Naive thymus-derived CD8-positive, alpha-beta T cell (primary cell): ENCODE data around the gene CYP2F1. TPM values are rescaled to one million over a fixed set of nuclear protein-coding genes. Genes with fewer than 3 reads are reported as not detected.

Experiments used
- ATAC-seq, 2 donors: fragments of 150-1000 bp; cut with Tn5 transposase in 1 of 2; sonication (Bioruptor Pico), chemical (Tn5 transposase) in 1 of 2; 1 replicate in 1 of 2; 2 replicates in 1 of 2; pipeline ENCODE4 v1.10.0; 2021; ENCODE audit warnings: mild to moderate bottlenecking in 2 of 2, moderate library complexity in 2 of 2
- POLR2A ChIA-PET: fragments of 350-600 bp; sonication (Branson Sonifier 250); formaldehyde crosslinking; loops from one replicate; lab custom pipeline; 2021; ENCODE audit warnings: antibody characterized with exemption; lab: Charles Lee
- DNase-seq, 10 donors: peaks; one replicate each; pipeline versions ENCODE4 v3.0.0 to v3.0.0-alpha.2; 2020 to 2022
- H3K27ac Mint-ChIP-seq, 10 donors: one replicate each; pipeline ENCODE4 v1.8.0; 2020 to 2022; ENCODE audit warnings: mild to moderate bottlenecking in 10 of 10, mixed read lengths in 10 of 10, moderate library complexity in 4 of 10, inconsistent platforms in 1 of 10
- H3K27me3 Mint-ChIP-seq, 5 donors: one replicate each; pipeline ENCODE4 v1.8.0; 2021 to 2022; ENCODE audit warnings: mixed read lengths in 5 of 5
- H3K36me3 Mint-ChIP-seq, 3 donors: one replicate each; pipeline ENCODE4 v1.8.0; 2020 to 2022; ENCODE audit warnings: mixed read lengths in 3 of 3, mild to moderate bottlenecking in 2 of 3, inconsistent platforms in 1 of 3
- H3K4me1 Mint-ChIP-seq, 4 donors: one replicate each; pipeline ENCODE4 v1.8.0; 2021 to 2022; ENCODE audit warnings: mixed read lengths in 4 of 4
- H3K4me3 Mint-ChIP-seq, 10 donors: one replicate each; pipeline ENCODE4 v1.8.0; 2020 to 2022; ENCODE audit warnings: mild to moderate bottlenecking in 10 of 10, mixed read lengths in 10 of 10, moderate library complexity in 6 of 10, inconsistent platforms in 1 of 10
- H3K9me3 Mint-ChIP-seq, 9 donors: one replicate each; pipeline ENCODE4 v1.8.0; 2020 to 2022; ENCODE audit warnings: mixed read lengths in 9 of 9, mild to moderate bottlenecking in 3 of 9, inconsistent platforms in 1 of 9, moderate library complexity in 1 of 9
- polyA plus RNA-seq, 3 donors: library from polyadenylated mRNA; unstranded; fragments of 300-500 nt; fragmentation: Illumina TruSeq; gene quantifications; one replicate each; pipeline ENCODE4 v1.2.3, GENCODE V29; 2021
- total RNA-seq, 8 experiments: library from RNA in 2 of 8; stranded (reverse) in 2 of 8; gene quantifications; one replicate each; pipeline ENCODE4 v1.2.3 and lab custom pipeline; 2021 to 2026

CYP2F1 gene
- total and polyA plus RNA-seq, 5 experiments from 2014 or later = 0.19 TPM; not detected in 4

- POLR2A ChIA-PET = no interaction called here
- H3K27ac Mint-ChIP-seq = peak overlapping the region in 1 of 10 donors; percentile 27
- no peak for DNase-seq
- H3K36me3 Mint-ChIP-seq = no peaks in the 10 kb centered on the region
- ATAC-seq = no peak
- no peak overlapping the region for H3K4me3 Mint-ChIP-seq
- peaks cover 0 to 2% (median 0%) of the 10 kb centered on the region in 9 donors for H3K9me3 Mint-ChIP-seq
- peaks cover 0 to 1% (median 0%) of the 10 kb centered on the region in 5 donors for H3K27me3 Mint-ChIP-seq
- no peaks in the 10 kb centered on the region for H3K4me1 Mint-ChIP-seq
Observed at GRCh38 chr19:41156207-41156606, 42.0 kb downstream of the CYP2F1 start.

GRCh38 chr19:41159881-41160280, 45.6 kb downstream of the CYP2F1 start:
- Mint-ChIP-seq H3K4me1 (no peaks in the 10 kb centered on the region), H3K4me3 (no peak overlapping the region), H3K36me3 (no peaks in the 10 kb centered on the region), H3K9me3 (peaks cover 0 to 2% (median 0%) of the 10 kb centered on the region in 9 donors), H3K27me3 (no peaks in the 10 kb centered on the region), H3K27ac (no peak overlapping the region)
- DNase-seq (no peak), ATAC-seq (no peak)
- POLR2A ChIA-PET = interaction anchor here (0.6 to 1.1 kb wide), 2 partner anchors 9 to 103 kb away, joined by 3 to 4 read pairs; no protein-coding TSS in a partner anchor

- Mint-ChIP-seq H3K27me3 (no peaks in the 10 kb centered on the region), H3K9me3 (no peaks in the 10 kb centered on the region), H3K36me3 (no peaks in the 10 kb centered on the region), H3K4me3 (no peak overlapping the region), H3K27ac (no peak overlapping the region), H3K4me1 (no peaks in the 10 kb centered on the region)
- ATAC-seq (no peak), DNase-seq (no peak)
- POLR2A ChIA-PET = no interaction called here
Observed at GRCh38 chr19:41161903-41162302, 47.7 kb downstream of the CYP2F1 start.

GRCh38 chr19:41166944-41167804, 52.9 kb downstream of the CYP2F1 start:
- ATAC-seq (no peak), DNase-seq (no peak)
- Mint-ChIP-seq H3K27ac (no peak overlapping the region), H3K9me3 (no peaks in the 10 kb centered on the region), H3K4me3 (no peak overlapping the region), H3K27me3 (peaks cover 0 to 2% (median 0%) of the 10 kb centered on the region in 5 donors), H3K36me3 (no peaks in the 10 kb centered on the region), H3K4me1 (peaks cover 0 to 3% (median 0%) of the 10 kb centered on the region in 4 donors)
- POLR2A ChIA-PET = no interaction called here

GRCh38 chr19:41172297-41173164, 58.3 kb downstream of the CYP2F1 start:
- ATAC-seq (no peak), DNase-seq (no peak)
- Mint-ChIP-seq H3K4me1 (peaks cover 17 to 23% (median 20%) of the 10 kb centered on the region in 4 donors), H3K27me3 (peaks cover 0 to 2% (median 0%) of the 10 kb centered on the region in 5 donors), H3K4me3 (no peak overlapping the region), H3K9me3 (no peaks in the 10 kb centered on the region), H3K27ac (peak overlapping the region in 2 of 10 donors; percentile 8 to 83), H3K36me3 (no peaks in the 10 kb centered on the region)
- POLR2A ChIA-PET = interaction anchor here (0.7 to 1.1 kb wide), 2 partner anchors 136 to 507 kb away, joined by 3 to 4 read pairs; no protein-coding TSS in a partner anchor

GRCh38 chr19:41174297-41174928, 60.2 kb downstream of the CYP2F1 start:
- Mint-ChIP-seq H3K36me3 (no peaks in the 10 kb centered on the region), H3K27me3 (no peaks in the 10 kb centered on the region), H3K4me1 (peaks cover 14 to 23% (median 20%) of the 10 kb centered on the region in 4 donors), H3K9me3 (no peaks in the 10 kb centered on the region), H3K27ac (peak overlapping the region in 7 of 10 donors; percentile 0 to 68 (median 36)), H3K4me3 (no peak overlapping the region)
- POLR2A ChIA-PET = no interaction called here
- DNase-seq = no peak
- ATAC-seq = no peak

GRCh38 chr19:41175801-41176777, 61.9 kb downstream of the CYP2F1 start:
- DNase-seq (peak in 8 of 10 donors; percentile 16 to 77 (median 38)), ATAC-seq (peak; percentile 92 to 95)
- Mint-ChIP-seq H3K4me1 (peaks cover 14 to 23% (median 20%) of the 10 kb centered on the region in 4 donors), H3K4me3 (peak overlapping the region; percentile 16 to 64 (median 58)), H3K27ac (peak overlapping the region; percentile 61 to 91 (median 82)), H3K9me3 (no peaks in the 10 kb centered on the region), H3K27me3 (no peaks in the 10 kb centered on the region), H3K36me3 (no peaks in the 10 kb centered on the region)
- POLR2A ChIA-PET = interaction anchor here (0.9 to 1.0 kb wide), 2 partner anchors 88 to 176 kb away, joined by 3 read pairs; partner anchors contain the start of gene HNRNPUL1

Other genes starting within 250 kb of the CYP2F1 start
- gene CYP2A7, start 232.2 kb upstream of the CYP2F1 start, total RNA-seq = not detected
- not detected for gene CYP2A7, start 232.2 kb upstream of the CYP2F1 start, polyA plus RNA-seq
- not detected for gene CYP2B6, start 123.2 kb upstream of the CYP2F1 start, total RNA-seq
- not detected for gene CYP2B6, start 123.2 kb upstream of the CYP2F1 start, polyA plus RNA-seq
- not detected for gene CYP2A13, start 26.0 kb upstream of the CYP2F1 start, total RNA-seq
- gene CYP2A13, start 26.0 kb upstream of the CYP2F1 start, polyA plus RNA-seq = not detected
- gene CYP2S1, start 78.8 kb downstream of the CYP2F1 start, total RNA-seq = not detected
- not detected for gene CYP2S1, start 78.8 kb downstream of the CYP2F1 start, polyA plus RNA-seq
- not detected for gene AXL, start 104.8 kb downstream of the CYP2F1 start, total RNA-seq
- gene AXL, start 104.8 kb downstream of the CYP2F1 start, polyA plus RNA-seq = under 1 TPM in 2 of 3 donors, not detected in 1; 0.11 to 0.21 TPM
- gene HNRNPUL1, start 149.9 kb downstream of the CYP2F1 start, total RNA-seq = 100 to 1,000 TPM; 262 to 280 TPM
- 10 to 100 TPM; 40.7 to 67.6 (median 46.1) TPM for gene HNRNPUL1, start 149.9 kb downstream of the CYP2F1 start, polyA plus RNA-seq
- 10 to 100 TPM; 46.6 to 49.1 TPM for gene CCDC97, start 195.7 kb downstream of the CYP2F1 start, total RNA-seq
- 10 to 100 TPM; 15.6 to 25.0 (median 24.6) TPM for gene CCDC97, start 195.7 kb downstream of the CYP2F1 start, polyA plus RNA-seq
- 10 to 100 TPM; 83.6 to 85.6 TPM for gene TGFB1, start 239.5 kb downstream of the CYP2F1 start, total RNA-seq
- gene TGFB1, start 239.5 kb downstream of the CYP2F1 start, polyA plus RNA-seq = 10 to 100 TPM; 30.5 to 45.4 (median 34.5) TPM
- 10 to 100 TPM; 15.0 to 17.3 TPM for gene B9D2, start 249.7 kb downstream of the CYP2F1 start, total RNA-seq
- gene B9D2, start 249.7 kb downstream of the CYP2F1 start, polyA plus RNA-seq = 10 to 100 TPM; 12.6 to 20.9 (median 19.8) TPM